ENCODE measurements around the gene DYNLT1.

GRCh38 chr6:158654498-158654897, 10.0 kb upstream of the DYNLT1 start:
- TF ChIP-seq KAT2B (IDR thresholded peaks at IDR 0.05; ENCODE audit: low read depth, low read length) (no peak), MAFG (tag; conservative IDR thresholded peaks at IDR 0.05) (no peak), ZFX (CRISPR knock-in tag; IDR thresholded peaks at IDR 0.05) (no peak), BDP1 (IDR thresholded peaks at IDR 0.05; ENCODE audit: insufficient read depth, insufficient read length) (no peak), BRF1 (IDR thresholded peaks at IDR 0.05; ENCODE audit: borderline replicate concordance, extremely low read depth, insufficient read length) (no peak), SETDB1 (IDR thresholded peaks at IDR 0.05; ENCODE audit: low read length) (no peak), ZNF274 (IDR thresholded peaks at IDR 0.05; ENCODE audit: borderline replicate concordance, low read depth, low read length) (no peak), BMI1 (IDR thresholded peaks at IDR 0.05; ENCODE audit: low read length) (no peak), TEAD4 (IDR thresholded peaks at IDR 0.05; ENCODE audit: low read length) (no peak), TEAD4 (CRISPR knock-in tag; IDR thresholded peaks at IDR 0.05; ENCODE audit: borderline replicate concordance) (no peak), MCM7 (IDR thresholded peaks at IDR 0.05) (no peak), GABPA (tag; conservative IDR thresholded peaks at IDR 0.05; ENCODE audit: low read depth) (no peak), MXI1 (IDR thresholded peaks at IDR 0.05; ENCODE audit: low read depth, low read length) (no peak)
- TF ChIP-seq, protein P1, sequence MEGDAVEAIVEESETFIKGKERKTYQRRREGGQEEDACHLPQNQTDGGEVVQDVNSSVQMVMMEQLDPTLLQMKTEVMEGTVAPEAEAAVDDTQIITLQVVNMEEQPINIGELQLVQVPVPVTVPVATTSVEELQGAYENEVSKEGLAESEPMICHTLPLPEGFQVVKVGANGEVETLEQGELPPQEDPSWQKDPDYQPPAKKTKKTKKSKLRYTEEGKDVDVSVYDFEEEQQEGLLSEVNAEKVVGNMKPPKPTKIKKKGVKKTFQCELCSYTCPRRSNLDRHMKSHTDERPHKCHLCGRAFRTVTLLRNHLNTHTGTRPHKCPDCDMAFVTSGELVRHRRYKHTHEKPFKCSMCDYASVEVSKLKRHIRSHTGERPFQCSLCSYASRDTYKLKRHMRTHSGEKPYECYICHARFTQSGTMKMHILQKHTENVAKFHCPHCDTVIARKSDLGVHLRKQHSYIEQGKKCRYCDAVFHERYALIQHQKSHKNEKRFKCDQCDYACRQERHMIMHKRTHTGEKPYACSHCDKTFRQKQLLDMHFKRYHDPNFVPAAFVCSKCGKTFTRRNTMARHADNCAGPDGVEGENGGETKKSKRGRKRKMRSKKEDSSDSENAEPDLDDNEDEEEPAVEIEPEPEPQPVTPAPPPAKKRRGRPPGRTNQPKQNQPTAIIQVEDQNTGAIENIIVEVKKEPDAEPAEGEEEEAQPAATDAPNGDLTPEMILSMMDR (IDR thresholded peaks at IDR 0.05 in 2 of 3, conservative IDR thresholded peaks at IDR 0.05 in 1 of 3; ENCODE audit: insufficient read depth in 2 of 3, low read depth in 1 of 3, low read length in 3 of 3) = no peak
